Adrenal gland (tissue), 5 donors: Measurements from ENCODE around the gene GLIPR1L2.

Source experiments
- CTCF ChIP-seq, 6 experiments: fragments of 450-650 bp in 4 of 6; fragments of 200-600 bp in 2 of 6; sonication (generic) in 1 of 6; IDR thresholded peaks; 1 replicate in 5 of 6; 2 replicates in 1 of 6; pipeline versions ENCODE4 v1.5.1 to v1.8.0; 2016 to 2021; ENCODE audit warnings: antibody characterized with exemption in 6 of 6, mild to moderate bottlenecking in 2 of 6, moderate library complexity in 1 of 6
- POLR2A ChIP-seq, 2 donors: fragments of 450-650 bp; IDR thresholded peaks; one replicate each; pipeline ENCODE4 v1.6.1; 2017; ENCODE audit warnings: antibody characterized with exemption in 2 of 2, mild to moderate bottlenecking in 2 of 2, moderate library complexity in 1 of 2
- donor health status: DM: no; HTN: no; CAD: no.

- TF ChIP-seq CTCF (IDR thresholded peaks at IDR 0.05) (no peak), POLR2A (IDR thresholded peaks at IDR 0.05) (no peak)
These were observed 81.3 kb downstream of the GLIPR1L2 start for GRCh38 chr12:75471902-75472890.
